Measurements from ENCODE around the gene ACAT1.
"Not testable (repeated sequence)": the region's sequence is repeated elsewhere in the genome, so short reads cannot be mapped to it uniquely, and the experiment has no call there.

Gene ACAT1

GRCh38 chr11:108125096-108125495 lies 3.7 kb downstream of the ACAT1 start:
- no peak for DNase-seq (ENCODE audit: low spot score)
- TF ChIP-seq, protein P1, sequence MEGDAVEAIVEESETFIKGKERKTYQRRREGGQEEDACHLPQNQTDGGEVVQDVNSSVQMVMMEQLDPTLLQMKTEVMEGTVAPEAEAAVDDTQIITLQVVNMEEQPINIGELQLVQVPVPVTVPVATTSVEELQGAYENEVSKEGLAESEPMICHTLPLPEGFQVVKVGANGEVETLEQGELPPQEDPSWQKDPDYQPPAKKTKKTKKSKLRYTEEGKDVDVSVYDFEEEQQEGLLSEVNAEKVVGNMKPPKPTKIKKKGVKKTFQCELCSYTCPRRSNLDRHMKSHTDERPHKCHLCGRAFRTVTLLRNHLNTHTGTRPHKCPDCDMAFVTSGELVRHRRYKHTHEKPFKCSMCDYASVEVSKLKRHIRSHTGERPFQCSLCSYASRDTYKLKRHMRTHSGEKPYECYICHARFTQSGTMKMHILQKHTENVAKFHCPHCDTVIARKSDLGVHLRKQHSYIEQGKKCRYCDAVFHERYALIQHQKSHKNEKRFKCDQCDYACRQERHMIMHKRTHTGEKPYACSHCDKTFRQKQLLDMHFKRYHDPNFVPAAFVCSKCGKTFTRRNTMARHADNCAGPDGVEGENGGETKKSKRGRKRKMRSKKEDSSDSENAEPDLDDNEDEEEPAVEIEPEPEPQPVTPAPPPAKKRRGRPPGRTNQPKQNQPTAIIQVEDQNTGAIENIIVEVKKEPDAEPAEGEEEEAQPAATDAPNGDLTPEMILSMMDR (IDR thresholded peaks at IDR 0.05; ENCODE audit: extremely low read depth, missing control alignments), result no peak

GRCh38 chr11:108128772-108129171 lies 7.4 kb downstream of the ACAT1 start:
- DNase-seq (ENCODE audit: low spot score), result no peak
- TF ChIP-seq, protein P1 (IDR thresholded peaks at IDR 0.05; ENCODE audit: extremely low read depth, missing control alignments), result no peak

- TF ChIP-seq, protein P1 (IDR thresholded peaks at IDR 0.05; ENCODE audit: extremely low read depth, missing control alignments), result no peak
- DNase-seq (ENCODE audit: low spot score), result no peak
Observed at GRCh38 chr11:108131993-108132392, 10.6 kb downstream of the ACAT1 start.

DNA sequence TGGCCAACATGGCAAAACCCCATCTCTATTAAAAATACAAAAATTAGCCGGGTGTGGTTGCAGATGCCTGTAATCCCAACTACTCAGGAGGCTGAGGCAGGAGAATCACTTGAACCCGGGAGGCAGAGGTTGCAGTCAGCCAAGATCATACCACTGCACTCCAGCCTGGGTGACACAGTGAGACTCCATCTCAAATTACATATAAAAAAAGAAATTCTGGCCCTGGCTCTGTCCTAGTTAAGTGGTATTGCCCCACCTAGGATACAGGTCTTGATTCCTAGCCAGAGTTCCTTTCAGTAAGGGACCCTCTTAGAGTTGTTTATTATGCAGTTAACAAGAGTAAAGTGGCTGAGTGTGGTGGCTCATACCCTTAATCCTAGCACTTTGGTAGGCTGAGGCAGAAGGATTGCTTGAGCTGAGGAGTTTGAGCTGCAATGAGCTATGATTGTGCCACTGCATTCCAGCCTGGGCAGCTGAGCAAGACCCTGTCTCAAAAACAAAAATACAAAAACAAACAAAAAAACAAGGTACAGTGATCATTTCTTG lies 11.7 kb downstream of the ACAT1 start:
- not testable (repeated sequence) for DNase-seq (ENCODE audit: low spot score)

GRCh38 chr11:108135845-108136544 lies 14.6 kb downstream of the ACAT1 start:
- TF ChIP-seq, protein P1 (IDR thresholded peaks at IDR 0.05; ENCODE audit: extremely low read depth, missing control alignments), result peak; percentile 10
- DNase-seq (ENCODE audit: low spot score), result peak; percentile 27

GRCh38 chr11:108137212-108137611 lies 15.8 kb downstream of the ACAT1 start:
- DNase-seq (ENCODE audit: low spot score), result no peak
- TF ChIP-seq, protein P1 (IDR thresholded peaks at IDR 0.05; ENCODE audit: extremely low read depth, missing control alignments), result no peak

- DNase-seq (ENCODE audit: low spot score), result no peak
- TF ChIP-seq, protein P1 (IDR thresholded peaks at IDR 0.05; ENCODE audit: extremely low read depth, missing control alignments), result no peak
Observed at GRCh38 chr11:108142304-108142703, 20.9 kb downstream of the ACAT1 start.

DNA sequence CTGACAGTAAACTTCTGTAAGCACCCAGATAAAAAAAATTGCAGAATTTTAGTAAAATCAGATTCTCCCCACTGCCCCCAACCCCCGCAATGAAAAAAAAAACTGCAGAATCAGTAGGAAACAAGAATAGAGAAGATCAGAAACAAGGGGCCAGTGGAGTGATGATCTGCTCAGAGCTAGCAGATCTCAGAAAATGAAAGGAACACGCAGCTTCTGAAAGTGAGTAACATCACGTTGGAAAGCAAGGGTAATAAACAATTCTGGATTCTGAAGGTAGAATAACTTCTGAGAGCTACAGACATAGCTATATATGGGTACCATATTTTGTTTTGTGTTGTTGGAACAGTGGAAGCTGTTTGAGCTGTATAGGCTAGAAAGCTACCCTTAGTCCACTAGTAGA lies 23.2 kb downstream of the ACAT1 start:
- no peak for DNase-seq (ENCODE audit: low spot score)
- TF ChIP-seq, protein P1 (IDR thresholded peaks at IDR 0.05; ENCODE audit: extremely low read depth, missing control alignments), result no peak
